ENCODE results near the gene SLK. TPM values are rescaled to one million over a fixed set of nuclear protein-coding genes. Genes with fewer than 3 reads are reported as not detected.

SLK gene
- total RNA-seq (2014; rRNA removed; shearing (Covaris generic)) (19.0 and 19.9 TPM in 2 replicates), total RNA-seq (2022) (19.4 and 21.2 TPM in 2 replicates), Bru-seq, nascent RNA (percentile 75 among the genes with signal in this experiment), BruChase-seq, experiment 1, labeled RNA remaining after a 6-hour chase (percentile 65 among the genes with signal in this experiment), BruChase-seq, experiment 2, labeled RNA remaining after a 2-hour chase (percentile 76 among the genes with signal in this experiment)
- long read RNA-seq, full-length matches to known transcripts: 41 of 55 reads
- long read RNA-seq, partial matches to known transcripts: 8 of 55 reads
- long read RNA-seq, other reads (novel, unspliced or antisense): 6 of 55 reads

GRCh38 chr10:103966671-103967447 is at the start of gene SLK:
Gene SLK (plus strand): TSS chr10:103967140. CDS start chr10:103967746, 606 bp downstream.
- H3K4me3 ChIP-seq (ENCODE audit: low read depth, low read length, poor library complexity, severe bottlenecking): peak within 1 kb of the TSS; percentile 91
- peak within 1 kb of the TSS; percentile 98 for H3K4me2 ChIP-seq (ENCODE audit: low read length)
- H3K79me2 ChIP-seq (ENCODE audit: insufficient read depth, low read depth, low read length): peaks cover 37% of the 10 kb centered on the region
- intact Hi-C loops (cut with micrococcal nuclease; ENCODE audit: unreplicated experiment): loop anchor here (1.0 to 5.0 kb wide), 5 partner anchors 16 to 370 kb away; partner anchors contain the start of genes GSTO2, ITPRIP and STN1
- BruUV-seq (replicated peaks): no TSS peak
- DNase-seq (ENCODE audit: low spot score): peak; percentile 93
- peaks cover 30% of the 10 kb centered on the region for H3K4me1 ChIP-seq (ENCODE audit: insufficient read depth, low read length, poor library complexity, severe bottlenecking)
- H3K9me3 ChIP-seq (ENCODE audit: low read length): no peaks in the 10 kb centered on the region
- H3K27ac ChIP-seq (ENCODE audit: low read depth, low read length, poor library complexity, severe bottlenecking): peak within 1 kb of the TSS; percentile 49
- TF ChIP-seq, protein P1, sequence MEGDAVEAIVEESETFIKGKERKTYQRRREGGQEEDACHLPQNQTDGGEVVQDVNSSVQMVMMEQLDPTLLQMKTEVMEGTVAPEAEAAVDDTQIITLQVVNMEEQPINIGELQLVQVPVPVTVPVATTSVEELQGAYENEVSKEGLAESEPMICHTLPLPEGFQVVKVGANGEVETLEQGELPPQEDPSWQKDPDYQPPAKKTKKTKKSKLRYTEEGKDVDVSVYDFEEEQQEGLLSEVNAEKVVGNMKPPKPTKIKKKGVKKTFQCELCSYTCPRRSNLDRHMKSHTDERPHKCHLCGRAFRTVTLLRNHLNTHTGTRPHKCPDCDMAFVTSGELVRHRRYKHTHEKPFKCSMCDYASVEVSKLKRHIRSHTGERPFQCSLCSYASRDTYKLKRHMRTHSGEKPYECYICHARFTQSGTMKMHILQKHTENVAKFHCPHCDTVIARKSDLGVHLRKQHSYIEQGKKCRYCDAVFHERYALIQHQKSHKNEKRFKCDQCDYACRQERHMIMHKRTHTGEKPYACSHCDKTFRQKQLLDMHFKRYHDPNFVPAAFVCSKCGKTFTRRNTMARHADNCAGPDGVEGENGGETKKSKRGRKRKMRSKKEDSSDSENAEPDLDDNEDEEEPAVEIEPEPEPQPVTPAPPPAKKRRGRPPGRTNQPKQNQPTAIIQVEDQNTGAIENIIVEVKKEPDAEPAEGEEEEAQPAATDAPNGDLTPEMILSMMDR (conservative IDR thresholded peaks at IDR 0.05; ENCODE audit: low read length): no peak
- no peak for TF ChIP-seq EZH2phosphoT487 (IDR thresholded peaks at IDR 0.05; ENCODE audit: borderline replicate concordance, low read depth, low read length)
- no peaks in the 10 kb centered on the region for H3K9me2 ChIP-seq (ENCODE audit: insufficient read depth, low read length)
- H4K20me1 ChIP-seq (ENCODE audit: insufficient read depth, low read length): peaks cover 26% of the 10 kb centered on the region; the same call in 1 of the 2 replicates
- peak within 1 kb of the TSS; percentile 97 for H2AFZ ChIP-seq (ENCODE audit: low read length)
- no peaks in the 10 kb centered on the region for H3K36me3 ChIP-seq (ENCODE audit: insufficient read depth, low read length)
- ChIA-PET CTCF (ENCODE audit: unreplicated experiment) (no interaction called here), POLR2A (interaction anchor here (1.0 kb wide), 1 partner anchor 153 kb away, joined by 3 read pairs; no protein-coding TSS in a partner anchor)

DNA sequence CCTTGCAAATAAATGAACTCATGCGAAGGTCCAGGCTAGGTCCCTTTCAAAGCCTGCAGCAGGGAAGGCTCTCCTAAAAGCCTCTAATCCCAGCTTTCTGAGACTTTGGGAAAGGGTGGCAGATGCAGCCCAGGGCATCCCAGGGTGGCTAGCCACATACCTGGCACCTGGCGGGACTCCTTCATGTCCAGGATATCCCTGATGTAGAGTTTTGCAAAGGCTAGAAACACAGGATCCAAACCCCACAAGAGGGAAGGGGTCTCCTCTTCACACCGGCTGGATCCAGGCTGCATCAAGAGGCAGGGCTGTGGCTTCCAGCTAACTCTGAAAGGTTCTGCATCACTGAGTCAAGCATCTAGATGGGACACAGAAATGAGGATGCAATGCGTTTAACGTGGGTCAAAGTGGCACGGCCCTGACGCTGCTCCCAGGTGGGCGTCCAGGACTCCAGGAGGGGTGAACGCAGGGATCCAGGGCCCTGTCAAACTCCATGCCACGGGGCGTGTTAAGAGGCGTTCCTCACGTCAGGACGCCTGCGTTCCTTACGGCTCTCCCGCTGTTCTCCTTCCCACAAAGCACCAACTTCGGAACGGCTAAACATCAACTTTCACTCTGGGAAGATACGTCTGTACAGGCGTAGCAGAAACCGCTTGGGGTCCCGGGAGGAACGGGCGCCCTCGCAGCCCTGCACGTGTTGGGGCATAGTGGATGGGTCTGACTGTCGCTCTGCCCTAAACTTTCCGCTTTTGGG is 49.5 kb upstream of the SLK start:
- Histone ChIP-seq H3K79me2 (ENCODE audit: insufficient read depth, low read depth, low read length) (peaks cover 15% of the 10 kb centered on the region; the same call in 1 of the 2 replicates), H3K9me2 (ENCODE audit: insufficient read depth, low read length) (no peaks in the 10 kb centered on the region), H3K27ac (ENCODE audit: low read depth, low read length, poor library complexity, severe bottlenecking) (peak overlapping the region; percentile 41), H3K4me2 (ENCODE audit: low read length) (peak overlapping the region; percentile 99), H2AFZ (ENCODE audit: low read length) (peak overlapping the region; percentile 75), H3K4me3 (ENCODE audit: low read depth, low read length, poor library complexity, severe bottlenecking) (peak overlapping the region; percentile 75), H3K4me1 (ENCODE audit: insufficient read depth, low read length, poor library complexity, severe bottlenecking) (peaks cover 28% of the 10 kb centered on the region), H4K20me1 (ENCODE audit: insufficient read depth, low read length) (no peaks in the 10 kb centered on the region), H3K36me3 (ENCODE audit: insufficient read depth, low read length) (peaks cover 18% of the 10 kb centered on the region), H3K9me3 (ENCODE audit: low read length) (peaks cover 15% of the 10 kb centered on the region)
- ChIA-PET CTCF (ENCODE audit: unreplicated experiment) (interaction anchor here (0.5 to 1.2 kb wide), 2 partner anchors 53 to 167 kb away, joined by 3 to 5 read pairs; no protein-coding TSS in a partner anchor), POLR2A (interaction anchor here (0.6 to 1.7 kb wide), 7 partner anchors 50 to 530 kb away, joined by 3 to 11 read pairs (median 5); partner anchors contain the start of gene SFR1)
- no TSS peak for BruUV-seq (replicated peaks)
- peak; percentile 55 for DNase-seq (ENCODE audit: low spot score)
- intact Hi-C loops (cut with micrococcal nuclease; ENCODE audit: unreplicated experiment): loop anchor here (1.0 to 10.0 kb wide), 3 partner anchors 49 to 427 kb away; partner anchors contain the start of gene SLK
- TF ChIP-seq, protein P1 (conservative IDR thresholded peaks at IDR 0.05; ENCODE audit: low read length): no peak
- no peak for TF ChIP-seq EZH2phosphoT487 (IDR thresholded peaks at IDR 0.05; ENCODE audit: borderline replicate concordance, low read depth, low read length)
